HS-27A (cell line): ENCODE data around the gene ZNF460.

Experiments
- DNase-seq: peaks from one replicate; pipeline ENCODE4 v3.0.0-alpha.2; 2012; ENCODE audit warnings: low read depth, missing footprints

Gene ZNF460

DNA sequence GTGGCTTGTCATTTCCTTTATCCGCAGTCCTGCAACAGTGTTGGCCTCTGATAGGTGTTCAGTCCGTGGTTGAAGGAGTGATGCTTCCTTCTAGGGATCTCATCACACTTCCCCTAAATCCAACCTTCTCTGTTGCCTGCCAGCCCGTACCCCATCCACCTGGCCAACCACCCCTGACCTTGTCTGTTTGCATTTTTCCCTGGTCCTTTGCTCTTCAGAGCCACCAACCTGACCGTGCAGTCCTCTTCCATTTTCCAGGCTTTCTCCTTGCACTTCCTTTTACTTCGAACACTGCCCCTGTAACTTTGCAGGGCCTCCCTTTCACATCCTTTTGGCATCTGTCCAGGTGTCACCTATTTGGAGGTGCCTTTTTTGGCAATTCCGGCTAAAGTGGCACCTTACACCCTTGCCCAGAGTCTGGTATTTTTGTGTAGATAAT, 696 bp downstream of the ZNF460 start:
- DNase-seq, result no peak

DNA sequence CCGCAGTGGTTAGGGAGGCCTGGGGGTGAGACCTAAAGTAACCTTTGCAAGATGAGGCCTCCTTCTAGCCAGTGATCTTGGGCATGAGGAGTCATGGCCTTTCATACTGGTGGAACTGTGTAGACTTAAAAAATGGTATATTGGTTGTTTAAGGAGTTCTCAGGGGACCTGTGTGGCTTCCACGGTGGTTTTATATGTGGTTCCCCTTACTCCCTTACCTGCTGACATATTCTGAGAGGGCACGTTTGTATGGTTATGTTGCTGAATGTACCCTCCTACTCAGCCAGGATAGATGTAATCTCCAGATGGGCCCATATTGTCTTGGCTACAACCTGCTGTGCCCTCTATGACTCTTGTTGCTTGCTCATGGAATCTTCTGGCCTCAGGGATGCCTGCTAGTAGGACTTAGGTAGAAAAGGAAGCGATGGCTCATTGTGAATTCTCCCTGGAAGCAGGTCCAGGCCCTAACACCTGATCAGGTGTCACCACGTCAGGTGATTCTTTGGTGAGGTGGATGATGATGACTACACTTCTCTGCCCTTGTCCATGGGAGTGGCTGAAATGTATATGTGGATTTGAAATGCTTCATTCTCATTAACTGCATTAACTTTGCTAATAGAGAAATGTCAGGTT, 1.8 kb downstream of the ZNF460 start:
- DNase-seq, result no peak

DNA sequence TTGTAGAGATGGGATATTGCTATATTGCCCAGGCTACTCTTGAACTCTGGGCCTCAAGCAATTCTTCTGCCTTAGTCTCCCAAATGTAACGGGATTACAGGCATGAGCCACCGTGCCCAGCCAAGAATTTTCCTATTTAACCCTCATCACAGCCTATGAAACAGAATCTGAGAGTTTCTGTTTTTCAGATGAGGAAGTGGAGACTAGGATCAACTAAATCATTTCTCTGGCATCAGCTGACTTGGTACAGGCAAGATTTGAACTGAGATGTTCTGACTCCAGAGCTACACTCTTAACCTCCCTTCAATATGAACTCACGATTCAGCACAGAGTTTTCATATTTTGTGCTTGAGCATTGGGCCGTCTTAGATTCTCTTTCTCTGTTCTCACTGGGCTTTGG, 8.1 kb downstream of the ZNF460 start:
- no peak for DNase-seq

DNA sequence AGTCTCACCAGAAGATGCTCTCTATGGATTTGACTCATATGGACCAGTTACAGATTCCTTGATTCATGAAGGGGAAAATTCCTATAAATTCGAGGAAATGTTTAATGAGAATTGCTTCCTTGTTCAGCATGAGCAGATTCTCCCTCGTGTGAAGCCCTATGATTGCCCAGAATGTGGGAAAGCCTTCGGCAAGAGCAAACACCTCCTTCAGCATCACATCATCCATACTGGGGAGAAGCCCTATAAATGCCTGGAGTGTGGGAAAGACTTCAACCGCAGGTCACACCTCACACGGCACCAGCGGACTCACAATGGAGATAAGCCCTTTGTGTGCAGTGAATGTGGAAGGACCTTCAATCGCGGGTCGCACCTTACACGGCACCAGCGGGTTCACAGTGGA, 10.7 kb downstream of the ZNF460 start:
- no peak for DNase-seq

DNA sequence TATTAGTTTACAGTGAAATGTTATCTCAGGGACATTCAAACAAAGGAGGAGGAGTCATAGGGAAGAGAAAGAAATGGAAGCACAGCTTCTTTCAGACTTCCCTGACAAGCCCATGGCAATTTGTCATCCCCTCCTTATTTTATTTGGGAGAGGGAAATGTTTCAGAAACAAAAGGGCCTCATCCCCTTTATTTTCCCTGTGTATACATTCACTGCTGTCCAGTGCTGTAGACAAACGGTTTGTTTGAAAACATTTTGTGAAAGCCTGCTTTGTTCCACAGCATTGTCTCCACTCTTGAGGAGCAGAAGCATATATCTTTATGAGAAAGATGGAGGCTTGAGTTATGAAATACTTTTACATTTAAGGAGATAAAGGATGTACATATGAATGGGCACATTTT, 12.3 kb downstream of the ZNF460 start:
- no peak for DNase-seq

DNA sequence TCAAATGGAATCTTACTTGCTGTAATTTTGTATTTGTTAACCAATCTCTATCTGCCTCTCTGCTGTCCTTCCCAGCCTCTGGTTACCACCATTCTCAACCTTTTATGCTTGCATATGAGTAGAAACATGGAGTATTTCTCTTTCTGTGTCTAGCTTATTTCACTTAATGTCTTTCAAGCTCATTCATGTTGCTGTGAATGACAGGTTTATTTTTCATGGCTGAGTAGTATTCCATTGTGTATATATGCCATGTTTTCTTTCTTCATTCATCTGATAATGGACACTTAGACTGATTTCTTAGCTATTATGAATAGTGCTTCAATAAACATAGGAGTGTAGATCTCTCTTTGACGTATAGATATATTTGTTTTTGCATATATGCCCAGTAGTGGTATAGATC, 13.4 kb downstream of the ZNF460 start:
- DNase-seq, result no peak

DNA sequence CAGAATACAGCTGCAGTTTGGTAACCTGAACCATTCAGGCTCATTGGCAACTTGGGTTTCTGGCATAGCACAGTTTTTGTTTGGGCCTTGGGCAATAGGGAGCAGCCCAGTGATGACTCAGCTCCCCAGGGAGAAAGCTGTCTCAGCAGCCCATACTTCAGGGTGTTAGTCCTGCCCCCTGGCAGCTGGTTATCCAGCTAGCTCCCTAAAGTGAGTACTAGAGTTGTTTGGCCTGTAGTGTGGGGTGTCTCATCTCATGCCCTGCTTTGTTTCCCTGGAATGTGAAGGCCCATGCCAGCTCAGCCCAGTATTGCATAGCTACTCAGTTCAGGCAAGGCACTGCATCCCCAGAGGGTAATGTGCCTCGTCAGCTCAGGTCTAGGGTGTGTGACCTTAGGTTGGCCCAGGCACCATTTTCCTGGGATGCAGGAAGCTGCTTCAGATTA, 21.8 kb downstream of the ZNF460 start:
- peak; percentile 92 for DNase-seq

DNA sequence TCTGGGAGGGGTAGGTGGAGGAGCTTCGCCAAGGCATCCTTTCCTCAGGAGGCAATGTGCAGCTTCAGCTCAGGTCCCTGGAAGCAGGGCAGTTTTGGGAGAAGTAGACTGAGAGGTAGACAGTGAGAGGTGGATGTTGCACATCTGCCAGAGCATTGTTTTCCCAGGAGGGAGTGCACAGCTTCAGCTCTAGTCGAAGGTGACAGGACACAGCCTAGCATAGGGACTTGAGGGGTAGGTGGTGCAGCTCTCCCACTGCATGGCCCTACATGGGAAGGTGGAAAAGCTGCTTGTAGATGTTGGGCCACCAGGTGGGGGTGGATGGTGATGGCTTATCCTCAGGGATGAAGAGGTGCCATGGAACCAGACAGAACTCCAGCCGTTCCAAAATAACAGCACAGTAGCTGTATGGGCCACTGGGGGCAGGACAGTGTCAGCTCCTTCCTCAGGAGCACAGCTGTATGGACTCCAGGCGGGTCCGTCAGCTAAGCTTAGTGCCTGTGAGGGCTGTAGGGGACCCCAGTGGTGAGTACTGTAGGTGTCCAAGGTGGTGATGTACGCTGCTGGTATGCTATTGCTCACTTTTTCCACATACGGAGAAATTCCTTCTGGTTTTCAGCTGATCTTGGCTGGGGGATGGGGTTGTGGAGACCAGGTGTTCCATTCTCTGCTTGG, 22.6 kb downstream of the ZNF460 start:
- DNase-seq, result no peak

DNA sequence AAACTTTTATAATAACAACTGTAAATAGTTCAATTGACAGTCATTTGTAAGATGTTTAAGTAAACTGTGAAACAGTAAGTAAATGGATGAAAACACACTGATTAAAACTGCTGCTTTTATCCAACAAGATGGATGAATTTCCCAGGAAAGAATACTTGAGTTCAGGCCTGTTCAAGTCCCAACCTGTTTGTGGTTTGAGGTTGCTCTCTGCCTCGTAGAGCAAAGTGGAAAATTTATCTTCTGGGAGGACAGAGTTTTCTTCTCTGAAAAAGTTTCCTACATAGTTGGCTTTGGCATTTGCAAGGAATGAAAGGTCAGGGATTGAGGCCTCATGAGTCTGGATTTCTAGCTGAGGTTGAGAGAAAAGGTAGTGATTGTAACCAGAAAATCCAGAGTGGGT, 24.8 kb downstream of the ZNF460 start:
- DNase-seq, result no peak

DNA sequence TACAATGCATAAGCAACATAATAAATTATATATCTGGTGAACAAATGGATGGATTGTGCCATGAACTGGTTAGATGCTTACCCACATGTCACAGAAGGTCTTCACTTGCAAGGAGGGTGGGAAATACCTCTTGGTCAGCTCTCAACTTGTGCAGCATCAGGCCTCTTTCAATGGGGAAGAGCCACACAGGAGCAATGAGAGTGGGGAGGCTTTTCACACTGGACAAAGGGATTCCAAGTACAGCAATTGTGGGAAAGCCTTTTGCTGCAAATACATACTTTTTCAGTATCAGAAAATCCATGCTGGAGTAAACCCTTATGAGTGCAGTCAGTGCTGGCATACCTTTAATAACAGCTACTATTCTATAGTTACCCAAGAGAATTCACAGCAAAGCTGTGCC, 28.2 kb downstream of the ZNF460 start:
- DNase-seq, result no peak

DNA sequence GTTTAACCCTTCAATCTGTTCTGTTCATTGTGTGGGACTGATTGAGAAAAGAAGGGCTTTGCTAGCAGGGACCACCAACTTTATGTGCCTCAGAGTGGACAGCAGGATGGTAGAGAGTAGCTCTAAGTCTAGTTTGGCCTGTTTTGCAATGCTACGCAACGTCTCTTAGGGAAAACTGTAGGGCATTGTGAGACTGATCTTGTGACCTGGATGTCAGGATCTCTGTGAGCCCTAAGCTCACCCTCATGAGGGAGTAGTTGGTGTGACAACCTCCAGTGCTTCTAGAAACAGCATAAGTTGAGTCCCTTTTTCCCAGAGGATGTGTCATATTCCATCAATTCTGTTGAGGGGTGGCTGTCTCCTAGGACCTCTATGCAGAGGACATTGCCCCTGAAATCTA, 30.5 kb downstream of the ZNF460 start:
- no peak for DNase-seq

DNA sequence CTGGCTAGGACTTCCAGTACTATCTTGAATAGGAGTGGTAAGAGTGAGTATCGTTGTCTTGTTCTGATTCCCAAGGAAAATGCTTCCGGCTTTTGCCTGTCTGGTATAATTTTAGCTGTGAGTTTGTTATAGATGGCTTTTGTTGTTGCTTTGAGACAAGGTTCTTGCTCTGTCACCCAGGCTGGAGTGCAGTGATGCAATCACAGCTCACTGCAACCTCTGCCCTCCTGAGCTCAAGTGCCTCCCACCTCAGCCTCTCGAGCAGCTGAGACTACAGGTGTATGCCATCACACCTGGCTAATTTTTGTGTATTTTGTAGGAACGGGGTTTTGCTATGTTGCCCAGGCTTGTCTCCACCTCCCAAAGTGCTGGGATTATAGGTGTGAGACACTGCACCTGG, 33.9 kb downstream of the ZNF460 start:
- DNase-seq, result no peak

DNA sequence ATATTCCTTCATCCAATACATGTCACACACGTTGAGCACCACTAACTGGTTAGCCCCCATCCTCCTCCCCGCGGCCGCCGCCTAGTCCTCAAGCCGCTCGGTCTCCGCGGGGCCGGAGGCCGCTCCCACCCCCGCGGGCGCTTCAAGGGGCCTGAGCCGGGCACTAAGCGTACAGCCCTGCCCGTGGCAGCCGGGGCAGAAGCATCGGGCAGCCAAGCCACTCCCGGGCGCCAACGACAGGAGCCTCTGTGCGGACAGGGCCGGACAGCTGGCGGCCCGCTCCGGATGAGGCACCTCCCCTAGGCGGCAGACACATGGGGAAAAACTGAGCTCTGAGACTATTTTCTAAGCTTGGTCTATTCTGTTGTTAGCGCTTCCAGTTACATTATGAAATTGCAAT, 37.2 kb downstream of the ZNF460 start:
- DNase-seq, result no peak

DNA sequence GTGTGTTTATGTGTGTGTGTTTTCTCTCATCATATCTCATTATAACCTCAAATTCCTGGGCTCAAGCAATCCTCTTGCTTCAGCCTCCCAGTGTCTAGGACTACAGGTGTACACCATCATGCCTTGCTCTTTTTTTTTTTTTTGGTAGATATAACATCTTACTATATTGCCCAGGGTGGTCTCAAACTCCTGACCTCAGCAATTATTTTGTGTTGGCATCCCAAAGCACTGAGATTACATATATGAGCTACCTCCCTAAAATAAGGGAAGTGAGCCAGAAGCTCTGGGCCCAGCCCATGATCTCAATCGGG, 39.5 kb downstream of the ZNF460 start:
- no peak for DNase-seq

DNA sequence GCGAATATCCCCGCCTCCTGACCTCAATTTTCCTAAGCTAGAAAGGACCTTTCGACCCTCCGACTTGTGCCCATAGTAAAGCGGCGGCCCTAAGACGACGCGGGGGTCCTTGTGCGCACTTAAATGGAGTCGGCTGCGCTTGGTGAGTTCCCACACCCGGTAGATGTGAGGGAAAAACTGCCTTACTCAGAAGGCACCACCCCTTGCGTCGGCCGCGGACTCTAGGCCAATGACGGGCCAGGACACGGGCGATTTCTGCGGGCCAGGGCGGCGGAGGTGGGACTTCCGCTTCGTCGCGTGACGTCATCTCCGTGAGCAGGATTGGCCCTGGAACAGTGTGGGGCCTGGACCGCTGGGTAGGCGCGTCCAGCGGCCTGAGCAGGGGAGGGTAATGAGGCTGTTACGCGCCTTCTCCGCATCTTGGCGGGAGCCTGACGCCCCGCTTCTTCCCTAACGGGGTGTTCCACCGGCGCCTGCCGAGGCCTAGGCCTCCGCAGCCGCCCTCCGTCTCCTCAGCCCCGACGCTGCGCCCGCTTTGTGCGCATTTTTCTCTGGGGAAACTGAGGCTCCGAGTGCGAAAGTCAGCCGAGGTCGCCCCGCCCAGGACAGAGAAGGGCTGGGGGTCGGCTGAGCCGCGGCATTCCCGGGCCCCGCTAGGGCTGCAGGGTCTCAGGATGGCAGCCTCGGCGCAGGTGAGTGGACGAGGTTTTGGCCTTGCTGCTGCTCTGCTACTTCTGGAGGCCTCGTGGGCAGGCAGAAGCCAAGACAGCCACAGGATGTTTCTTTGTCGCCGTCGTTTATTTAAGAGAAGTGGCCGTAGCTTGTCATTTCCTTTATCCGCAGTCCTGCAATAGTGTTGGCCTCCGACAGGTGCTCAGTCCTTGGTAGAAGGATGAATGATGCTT, 40.1 kb downstream of the ZNF460 start, which contains the start of gene ZNF543:
TSS of gene ZNF543 (plus strand) at position 293 of the 905 bp plus-strand sequence. CDS start at position 675, 382 bp downstream.
- DNase-seq, result peak; percentile 95

DNA sequence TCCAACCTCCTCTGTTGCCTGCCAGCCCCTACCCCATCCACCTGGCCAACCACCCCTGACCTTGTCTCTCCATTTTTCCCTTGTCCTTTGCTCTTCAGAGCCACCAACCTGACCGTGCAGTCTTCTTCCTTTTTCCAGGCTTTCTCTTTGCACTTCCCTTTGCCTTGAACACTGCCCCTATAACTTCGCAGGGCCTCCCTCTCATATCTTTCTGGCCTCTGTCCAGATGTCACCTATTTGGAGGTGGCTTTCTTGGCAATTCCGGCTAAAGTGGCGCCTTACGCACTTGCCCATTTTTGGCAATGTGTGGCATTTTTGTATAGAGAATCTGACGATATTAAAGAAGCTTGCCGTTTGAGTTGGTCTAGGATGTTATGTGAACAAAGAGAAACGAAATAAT, 40.8 kb downstream of the ZNF460 start:
- DNase-seq, result no peak

DNA sequence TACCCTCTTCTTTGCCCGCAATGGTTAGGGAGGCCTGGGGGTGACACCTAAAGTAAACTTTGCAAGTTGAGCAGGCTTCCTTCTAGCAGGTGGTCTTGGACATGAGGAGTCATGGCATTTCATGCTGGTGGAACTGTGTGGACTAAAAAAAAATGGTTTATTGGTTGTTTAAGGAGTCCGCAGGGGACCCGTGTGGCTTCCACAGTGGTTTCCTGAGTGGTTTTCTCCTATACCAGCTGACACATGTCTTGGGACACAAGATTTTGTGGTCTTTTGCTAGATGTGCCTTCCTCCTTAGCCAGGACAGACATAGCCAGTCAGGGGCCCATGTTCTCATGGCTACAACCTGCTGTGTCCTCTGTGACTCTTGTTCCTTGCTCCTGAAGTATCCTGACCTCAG, 41.5 kb downstream of the ZNF460 start:
- no peak for DNase-seq

DNA sequence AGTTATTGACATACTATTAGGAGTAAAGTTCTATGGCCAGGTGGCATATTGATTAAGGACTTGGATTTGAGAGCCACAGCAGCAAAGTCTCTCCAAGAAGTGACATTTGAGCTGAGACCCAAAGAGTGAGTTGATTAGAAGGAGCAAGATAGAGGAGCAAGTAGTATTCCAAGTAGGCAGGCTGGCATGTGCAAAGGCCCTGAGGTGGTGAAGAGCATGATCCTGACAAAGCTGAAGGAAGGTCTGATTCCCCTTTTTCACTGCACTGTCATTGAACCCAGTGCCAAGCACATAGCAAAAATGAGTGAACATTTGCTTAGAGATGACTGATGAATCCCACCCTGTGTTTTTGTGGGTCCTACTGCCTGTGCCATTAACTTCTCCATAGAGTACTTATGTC, 44.7 kb downstream of the ZNF460 start:
- no peak for DNase-seq

DNA sequence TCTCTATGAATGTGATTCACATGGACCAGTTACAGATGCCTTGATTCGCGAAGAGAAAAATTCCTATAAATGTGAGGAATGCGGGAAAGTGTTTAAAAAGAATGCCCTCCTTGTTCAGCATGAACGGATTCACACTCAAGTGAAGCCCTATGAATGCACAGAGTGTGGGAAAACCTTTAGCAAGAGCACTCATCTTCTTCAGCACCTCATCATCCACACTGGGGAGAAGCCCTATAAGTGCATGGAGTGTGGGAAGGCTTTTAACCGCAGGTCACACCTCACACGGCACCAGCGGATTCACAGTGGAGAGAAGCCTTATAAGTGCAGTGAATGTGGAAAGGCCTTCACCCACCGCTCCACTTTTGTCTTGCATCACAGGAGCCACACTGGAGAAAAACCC, 47.7 kb downstream of the ZNF460 start:
- DNase-seq, result no peak

DNA sequence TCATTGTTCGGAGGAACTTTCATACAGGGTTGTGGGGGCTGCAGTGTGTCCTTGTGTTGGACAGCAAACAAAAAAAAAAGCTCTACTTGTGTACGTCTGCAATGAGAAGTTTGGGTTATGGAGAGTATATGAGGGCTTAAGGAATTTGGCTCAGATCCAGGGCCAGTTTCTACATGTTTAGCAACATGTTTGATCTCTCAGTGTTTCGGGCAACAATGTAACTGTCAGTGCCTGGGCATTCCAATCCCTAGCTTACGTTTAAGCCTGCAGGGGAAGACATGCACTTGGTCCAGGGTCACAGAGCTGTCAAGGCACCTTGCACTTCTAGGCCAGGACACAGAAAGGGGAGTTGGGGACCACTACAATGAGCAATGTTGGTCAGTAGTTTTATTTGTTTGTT, 53.9 kb downstream of the ZNF460 start:
- DNase-seq, result no peak

DNA sequence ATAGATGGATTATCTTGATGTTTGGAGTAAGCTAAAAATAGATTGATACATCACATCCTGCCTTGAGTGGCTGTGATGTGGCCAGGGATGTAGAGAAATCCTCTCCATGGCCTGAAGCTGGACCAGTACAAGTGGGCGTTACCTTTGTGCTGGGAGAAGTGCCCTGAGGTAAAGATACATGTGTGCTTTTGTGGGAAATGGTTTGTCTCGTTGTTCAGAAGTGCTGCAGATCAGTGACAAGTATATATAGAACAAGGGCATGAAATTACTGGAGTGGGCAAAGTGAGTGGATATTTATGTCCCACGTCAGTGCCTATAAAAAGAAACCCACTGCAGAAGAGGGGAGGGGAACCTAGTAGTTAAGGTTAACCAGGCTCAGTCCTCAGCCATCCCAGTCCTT, 58.6 kb downstream of the ZNF460 start:
- no peak for DNase-seq

DNA sequence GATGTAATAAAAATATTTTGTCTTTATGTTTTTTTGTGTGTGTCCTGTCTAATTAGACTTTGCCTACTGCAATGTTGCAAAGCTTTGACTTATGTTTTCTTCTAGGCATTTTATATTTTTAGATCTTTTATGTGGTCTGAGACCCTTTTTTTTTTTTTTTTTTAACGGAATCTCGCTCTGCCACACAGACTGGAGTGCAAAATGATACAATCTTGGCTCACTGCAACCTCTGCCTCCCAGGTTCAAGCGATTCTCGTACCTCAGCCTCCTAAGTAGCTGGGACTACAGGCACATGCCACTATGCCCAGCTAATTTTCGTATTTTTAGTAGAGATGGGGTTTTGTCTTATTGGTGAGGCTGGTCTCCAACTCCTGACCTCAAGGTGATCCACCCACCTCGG, 62.3 kb downstream of the ZNF460 start:
- no peak for DNase-seq
